Left renal pelvis (tissue), 4 donors: Measurements from ENCODE around the gene FSD1. TPM values are rescaled to one million over a fixed set of nuclear protein-coding genes. Genes with fewer than 3 reads are reported as not detected.

Experiments used
- DNase-seq, 4 donors: peaks; one replicate each; pipeline ENCODE4 v3.0.0-alpha.2; 2013; ENCODE audit warnings: low read depth in 4 of 4, low spot score in 3 of 4
- polyA plus RNA-seq, 4 donors: library from polyadenylated mRNA; unstranded; fragments of 120-200 nt; gene quantifications; one replicate each; pipeline ENCODE4 v1.2.1, GENCODE V29; 2013; ENCODE audit not compliant: insufficient read length in 4 of 4

Gene FSD1
- polyA plus RNA-seq, 4 donors = 2.8 to 8.8 (median 5.4) TPM

DNA sequence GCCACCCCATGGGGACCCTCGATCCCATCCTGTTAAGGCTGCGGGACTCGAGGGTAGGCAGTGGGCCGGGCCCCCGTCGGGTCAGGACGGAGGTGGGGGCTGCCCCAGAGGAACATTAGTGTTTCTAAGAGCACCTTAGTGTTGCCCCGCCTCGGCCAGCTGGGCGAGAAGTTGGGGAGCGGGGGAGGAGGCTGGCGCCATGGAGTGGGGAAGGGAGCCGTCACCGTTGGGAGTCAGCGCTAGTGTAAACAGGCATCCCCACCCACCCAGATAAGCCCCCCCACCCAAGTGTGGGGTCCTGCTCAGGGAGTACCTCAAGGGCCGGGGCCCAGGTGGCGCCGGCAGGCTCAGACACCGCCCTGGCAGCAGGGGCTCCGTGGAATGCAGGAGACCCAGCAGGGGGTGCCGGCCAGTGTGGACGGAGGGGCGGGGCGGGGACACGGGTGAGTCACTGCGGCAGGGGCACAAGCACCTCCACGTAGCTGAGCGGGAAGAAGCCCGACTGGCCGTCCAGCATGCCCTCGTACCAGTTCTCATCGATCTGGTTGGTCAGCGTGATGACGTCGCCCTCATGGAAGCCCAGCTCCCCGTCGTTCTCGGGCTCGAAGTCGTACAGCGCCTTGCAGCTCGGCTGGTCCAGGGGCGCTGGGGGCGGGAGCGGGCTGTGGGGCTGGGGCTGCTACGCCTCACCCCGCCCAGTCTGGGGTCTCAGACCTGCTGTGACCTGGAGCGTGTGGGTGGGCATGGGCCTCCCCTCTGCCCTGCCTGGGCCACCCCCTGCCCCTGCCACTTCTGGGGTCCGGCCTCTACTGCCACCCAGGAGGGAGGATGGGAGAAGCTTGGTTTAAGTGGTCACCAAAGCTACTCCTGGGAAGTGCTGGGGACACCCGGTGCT is 57.0 kb downstream of the FSD1 start:
- DNase-seq = no peak

- no peak for DNase-seq
Observed at GRCh38 chr19:4362101-4362828, 57.9 kb downstream of the FSD1 start.

GRCh38 chr19:4362831-4363545 is 58.6 kb downstream of the FSD1 start:
- no peak for DNase-seq

DNA sequence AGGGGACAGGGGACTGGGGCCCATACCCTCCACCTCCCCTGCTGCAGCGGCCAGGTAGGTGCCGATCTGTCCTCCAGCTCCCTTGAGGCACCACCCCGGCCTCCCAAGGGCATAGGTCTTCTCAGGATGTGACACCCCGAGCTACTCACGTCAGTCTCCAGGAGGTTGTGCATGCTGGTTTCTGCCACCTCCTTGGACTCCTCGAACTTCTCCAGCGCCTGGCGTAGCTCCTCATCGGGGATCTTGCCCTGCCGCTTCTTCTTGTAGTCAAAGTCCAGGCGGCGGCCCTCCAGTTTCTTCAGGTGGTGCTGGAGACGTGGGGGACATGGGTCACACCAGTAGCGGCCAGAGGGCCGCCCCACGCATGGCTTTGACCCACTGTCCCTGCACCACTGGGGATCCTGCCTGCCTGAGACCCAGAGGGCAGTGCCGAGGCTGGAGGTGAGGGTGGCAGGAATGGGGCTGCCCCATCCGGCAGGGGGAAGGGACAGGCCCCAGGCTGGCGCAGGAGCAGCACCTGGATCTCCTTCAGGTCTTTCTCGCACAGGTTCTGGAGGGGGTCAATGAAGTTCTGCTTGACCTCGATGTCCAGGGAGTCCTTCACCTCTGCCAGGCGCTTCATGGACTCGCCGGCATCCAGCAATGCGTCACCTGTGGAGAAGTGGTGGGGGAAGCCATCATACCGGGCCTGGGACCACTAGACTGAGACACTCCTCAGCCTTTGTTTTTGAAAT is 59.3 kb downstream of the FSD1 start:
- no peak for DNase-seq

- no peak for DNase-seq
Observed at GRCh38 chr19:4365341-4365740, 60.9 kb downstream of the FSD1 start.

- no peak for DNase-seq
Observed at GRCh38 chr19:4365791-4366665, 61.6 kb downstream of the FSD1 start.

DNA sequence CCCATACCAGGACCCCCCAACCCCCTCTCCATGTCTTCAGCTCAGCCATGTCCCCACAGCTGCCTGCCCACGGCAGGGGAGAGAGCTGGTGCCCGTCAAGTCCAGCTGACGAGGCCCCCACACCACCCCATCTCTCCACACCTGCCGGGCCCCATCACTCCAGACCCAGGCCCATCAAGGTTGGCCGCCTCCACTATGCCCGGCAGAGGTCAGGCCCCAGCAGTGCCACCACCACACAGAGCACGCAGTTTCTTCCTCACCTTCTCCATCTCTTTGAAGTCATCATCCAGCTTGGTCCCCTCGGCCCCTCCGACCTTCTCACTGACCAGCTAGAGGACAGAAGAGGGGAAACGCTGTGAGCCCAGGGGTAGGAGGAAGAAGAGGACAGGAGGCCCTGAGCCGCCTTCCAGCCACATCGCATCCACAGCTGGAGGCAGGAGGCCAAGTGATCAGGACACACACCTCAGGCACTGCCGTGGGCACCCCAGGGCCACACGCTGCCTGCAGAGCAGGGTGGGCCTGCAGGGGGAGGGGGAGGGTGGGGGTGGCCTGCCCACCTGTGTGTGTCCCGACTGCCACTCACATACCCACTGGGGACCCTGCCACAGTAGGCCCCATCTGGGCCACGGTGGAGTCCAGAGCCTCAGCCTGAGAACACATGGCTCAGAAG is 62.4 kb downstream of the FSD1 start:
- no peak for DNase-seq

- DNase-seq = no peak
Observed at GRCh38 chr19:4367336-4367723, 62.9 kb downstream of the FSD1 start.

DNA sequence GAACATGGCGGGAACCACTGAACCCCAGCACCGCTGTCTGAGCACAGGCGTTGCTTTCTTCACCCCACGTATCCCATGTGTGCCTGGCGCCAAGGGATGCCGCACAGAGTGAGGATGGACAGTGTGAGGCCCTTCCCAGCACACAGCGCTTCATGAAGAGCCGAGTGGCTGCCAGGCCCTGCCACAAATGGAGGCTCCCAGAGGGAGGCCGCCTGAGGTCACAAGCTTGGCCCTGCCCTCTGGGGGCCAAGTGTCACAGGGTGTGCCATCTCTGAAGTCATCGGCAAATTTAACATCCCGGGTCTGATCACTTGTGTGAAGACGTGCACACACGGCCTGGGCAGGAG is 63.4 kb downstream of the FSD1 start:
- no peak for DNase-seq

DNA sequence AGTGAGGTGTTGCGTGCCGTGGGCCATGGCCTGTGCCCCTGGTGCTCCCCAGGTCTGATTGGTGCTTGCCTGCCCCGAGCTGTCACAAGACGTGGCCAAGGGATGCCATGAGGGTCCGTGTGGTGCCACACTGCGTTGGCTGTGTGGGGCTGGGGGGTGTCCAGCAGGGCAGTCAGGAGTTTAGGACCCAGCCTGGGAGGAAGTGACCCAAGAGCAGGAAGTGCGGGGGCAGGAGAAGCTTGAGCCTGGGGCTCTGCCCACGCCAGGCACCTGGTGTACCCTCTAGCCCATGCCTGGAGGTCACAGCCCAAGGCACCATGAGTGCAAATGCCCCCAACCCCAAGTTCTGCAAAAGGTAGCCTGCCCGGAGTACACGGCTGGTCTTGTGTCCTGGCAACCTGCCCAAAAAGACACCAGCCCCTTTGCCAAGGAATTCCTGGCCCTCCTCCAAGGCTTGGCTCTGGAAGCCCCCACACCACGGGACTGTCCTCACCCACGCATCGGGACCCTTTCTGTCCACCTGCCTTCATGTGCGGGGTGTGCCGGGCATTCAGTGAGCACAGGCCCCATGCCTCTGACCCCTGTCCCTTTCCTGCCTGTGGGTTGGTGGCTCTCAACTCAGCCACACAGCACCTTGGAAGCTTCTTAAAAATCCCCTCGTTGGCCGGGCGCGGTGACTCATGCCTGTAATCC is 63.9 kb downstream of the FSD1 start:
- DNase-seq = no peak

DNA sequence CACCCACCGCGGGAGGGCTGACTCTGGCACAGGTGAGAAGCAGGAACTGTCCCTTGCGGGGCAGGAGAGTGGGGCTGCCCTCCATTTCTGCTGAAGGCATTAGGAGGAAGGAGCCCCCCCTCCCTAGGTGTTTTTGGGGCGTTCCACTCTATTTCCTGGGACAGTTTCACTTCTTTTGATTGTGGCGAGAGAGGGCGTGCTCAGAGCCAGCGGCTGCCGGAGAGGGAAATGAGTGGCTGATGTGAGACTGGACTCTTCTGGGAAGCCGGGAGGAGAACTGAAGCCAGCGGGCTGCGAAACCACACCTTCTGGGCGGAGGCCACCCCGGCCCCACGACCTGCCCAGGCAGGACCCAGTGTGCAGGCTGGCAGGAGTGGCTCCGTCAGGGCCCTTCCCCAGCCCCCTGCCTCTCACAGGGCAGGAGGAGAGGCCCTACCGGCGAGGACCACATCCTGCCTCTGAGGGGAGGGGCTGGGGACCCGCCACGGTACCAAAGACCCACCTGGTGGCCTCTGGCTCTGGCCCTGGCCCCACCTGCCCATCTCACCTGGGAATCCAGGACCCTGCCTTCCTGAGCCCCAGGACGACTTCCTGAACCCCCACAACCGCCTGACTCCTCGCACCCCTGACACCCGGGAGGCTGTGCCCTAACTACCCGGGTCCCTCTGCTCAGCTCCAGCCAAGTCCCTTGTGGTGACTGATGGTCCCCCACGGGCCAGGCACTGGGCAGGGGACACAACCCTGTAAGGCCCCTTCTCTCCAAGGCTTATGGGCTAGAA is 64.9 kb downstream of the FSD1 start:
- no peak for DNase-seq

DNA sequence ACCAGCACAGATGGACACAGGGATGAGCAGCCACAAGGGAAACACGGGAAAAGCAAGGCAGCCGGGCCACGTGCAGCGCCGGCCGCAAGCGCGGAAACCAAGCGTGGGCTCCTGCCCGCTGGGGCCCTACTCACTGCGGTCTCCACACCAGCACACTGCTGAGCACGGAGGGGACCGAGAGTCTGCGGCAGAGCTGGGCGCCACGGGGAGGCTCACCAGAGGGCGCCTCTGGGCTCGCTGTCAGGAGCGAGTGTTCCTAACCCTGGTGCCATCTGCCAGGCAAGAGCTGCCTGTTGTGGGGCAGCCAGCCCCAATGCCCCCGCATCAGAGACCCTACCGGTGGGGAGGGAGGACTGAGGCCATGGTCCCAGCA is 65.5 kb downstream of the FSD1 start:
- no peak for DNase-seq

GRCh38 chr19:4370418-4371041 is 66.1 kb downstream of the FSD1 start:
- no peak for DNase-seq

- DNase-seq = no peak
Observed at GRCh38 chr19:4371247-4372164, 67.1 kb downstream of the FSD1 start.

GRCh38 chr19:4372165-4373012 is 68.0 kb downstream of the FSD1 start:
- no peak for DNase-seq

- DNase-seq = no peak
Observed at GRCh38 chr19:4373013-4373367, 68.6 kb downstream of the FSD1 start.
